Head of caudate nucleus (tissue), 42 donors: Measurements from ENCODE around the gene ARHGEF11.
"Not testable (repeated sequence)": the region's sequence is repeated elsewhere in the genome, so short reads cannot be mapped to it uniquely, and the experiment has no call there.

Source experiments
- DNase-seq, 42 donors: peaks; one replicate each; pipeline versions ENCODE4 v3.0.0 to v3.0.0-alpha.2; 2020 to 2021; ENCODE audit warnings: mixed read lengths in 7 of 42
- intact Hi-C: fragments of 100-400 bp; cut with DNase I; formaldehyde crosslinking; loops from one replicate; pipeline ENCODE4 v1.15.0; 2022

ARHGEF11 gene

DNA sequence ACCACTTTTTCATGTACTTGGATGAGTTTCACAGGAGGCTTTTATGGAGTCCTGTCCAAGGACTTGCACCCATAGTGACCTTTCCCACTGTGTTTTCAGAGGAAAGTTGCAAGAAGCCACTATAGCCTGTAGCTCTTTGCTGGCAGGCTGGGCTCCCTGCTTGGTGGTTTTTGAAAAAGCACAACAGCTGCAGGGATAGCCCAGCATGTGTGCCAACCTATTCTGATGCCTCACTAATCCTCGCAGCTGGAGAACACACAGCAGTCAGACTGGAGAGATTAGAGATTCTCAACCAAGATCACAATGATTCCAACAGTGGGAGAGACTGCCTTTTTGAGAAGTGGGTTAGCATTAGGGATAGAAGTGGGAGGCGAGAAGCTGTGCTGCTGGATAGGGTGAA is 24.1 kb upstream of the ARHGEF11 start:
- intact Hi-C loops: no loop called here

DNA sequence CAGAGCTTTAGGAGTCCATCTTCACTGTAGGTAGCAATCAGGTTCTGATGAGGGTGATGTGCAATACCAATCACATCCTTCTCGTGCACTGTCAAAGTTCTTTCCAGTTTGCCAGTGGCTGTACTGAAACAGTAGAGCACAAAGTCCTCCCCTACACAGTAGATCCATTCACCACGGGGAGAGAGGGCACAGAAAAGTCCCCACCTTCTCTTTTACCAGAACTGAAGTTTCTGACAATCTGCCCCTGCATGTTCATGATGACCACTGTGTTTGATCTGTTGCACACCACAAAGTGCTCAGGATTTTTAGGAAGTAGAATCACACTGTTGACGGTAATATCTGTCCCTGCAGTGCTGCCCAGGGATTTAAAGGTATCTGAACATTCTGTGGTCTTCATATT is 13.7 kb upstream of the ARHGEF11 start:
- intact Hi-C loops, DNase-seq: not testable (repeated sequence)

More for the DNA sequence above, 24.1 kb upstream of the ARHGEF11 start:
- DNase-seq: no peak

- intact Hi-C loops: no loop called here
- DNase-seq: no peak
Observed at GRCh38 chr1:157056269-157056668, 10.7 kb upstream of the ARHGEF11 start.

- intact Hi-C loops, DNase-seq: not testable (repeated sequence)
Observed at GRCh38 chr1:157055729-157056128, 10.2 kb upstream of the ARHGEF11 start.

- DNase-seq: no peak
- intact Hi-C loops: no loop called here
Observed at GRCh38 chr1:157050836-157051235, 5.3 kb upstream of the ARHGEF11 start.

DNA sequence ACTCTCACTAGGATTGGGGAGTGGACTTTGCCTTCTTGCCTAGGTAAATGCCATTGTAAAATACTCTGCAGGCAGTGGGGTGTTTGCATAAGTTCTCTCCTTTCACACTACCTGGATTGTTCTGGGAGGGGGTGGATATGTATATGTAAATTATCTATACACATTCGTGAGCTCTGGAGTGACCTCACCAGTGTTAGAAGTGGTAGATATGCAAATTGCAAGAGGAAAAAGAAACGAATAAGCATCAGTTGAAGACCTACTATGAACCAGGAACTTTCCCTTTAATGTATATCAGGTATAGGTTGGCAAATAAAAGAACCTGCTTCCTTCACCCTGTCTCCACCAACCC is 1.5 kb upstream of the ARHGEF11 start:
- intact Hi-C loops: loop anchor here (5.0 kb wide), 1 partner anchor 90 kb away; the partner anchor contains the start of gene ETV3
- DNase-seq: no peak

- intact Hi-C loops: no loop called here
- DNase-seq: no peak
Observed at GRCh38 chr1:157044326-157044725, 1.2 kb downstream of the ARHGEF11 start.

- intact Hi-C loops: no loop called here
- DNase-seq: no peak
Observed at GRCh38 chr1:157043685-157044084, 1.9 kb downstream of the ARHGEF11 start.

GRCh38 chr1:157042846-157043245 is 2.7 kb downstream of the ARHGEF11 start:
- no peak for DNase-seq
- intact Hi-C loops: no loop called here

GRCh38 chr1:157040802-157041201 is 4.7 kb downstream of the ARHGEF11 start:
- no peak for DNase-seq
- intact Hi-C loops: no loop called here

GRCh38 chr1:157035121-157035520 is 10.4 kb downstream of the ARHGEF11 start:
- no peak for DNase-seq
- intact Hi-C loops: no loop called here

DNA sequence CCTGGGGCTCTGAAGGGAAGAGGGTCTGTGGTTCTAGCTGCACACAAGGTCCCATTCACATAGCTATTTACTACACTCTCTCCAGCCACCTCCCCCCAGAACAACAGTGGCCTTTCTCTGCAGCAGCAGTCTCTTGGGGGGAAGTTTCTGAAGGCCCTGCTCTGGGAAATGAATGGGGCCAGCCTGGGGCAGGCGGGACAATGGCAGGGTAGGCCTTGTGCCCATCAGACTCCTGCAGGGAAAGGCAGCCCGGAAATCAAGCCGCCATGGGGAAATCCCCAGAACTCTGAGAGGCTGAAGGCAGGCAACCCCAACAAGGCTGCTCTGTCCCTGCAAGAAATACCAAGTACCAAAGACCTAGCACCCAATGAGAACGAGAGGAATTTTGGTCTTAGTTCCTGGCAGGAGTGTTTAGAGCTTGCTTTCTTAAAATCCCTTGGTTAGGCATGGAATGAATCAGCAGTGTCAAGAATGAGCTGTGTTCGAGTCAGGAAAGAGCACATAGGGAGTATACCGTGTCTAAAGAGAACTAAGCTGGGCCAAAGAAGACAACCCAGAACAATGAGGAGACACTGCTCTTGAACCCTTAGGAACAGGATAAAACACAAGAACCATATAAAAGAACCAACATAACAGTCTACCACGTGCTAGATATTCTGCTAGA is 11.3 kb downstream of the ARHGEF11 start:
- intact Hi-C loops: no loop called here
- peak; percentile 27 to 84 (median 68) for DNase-seq

DNA sequence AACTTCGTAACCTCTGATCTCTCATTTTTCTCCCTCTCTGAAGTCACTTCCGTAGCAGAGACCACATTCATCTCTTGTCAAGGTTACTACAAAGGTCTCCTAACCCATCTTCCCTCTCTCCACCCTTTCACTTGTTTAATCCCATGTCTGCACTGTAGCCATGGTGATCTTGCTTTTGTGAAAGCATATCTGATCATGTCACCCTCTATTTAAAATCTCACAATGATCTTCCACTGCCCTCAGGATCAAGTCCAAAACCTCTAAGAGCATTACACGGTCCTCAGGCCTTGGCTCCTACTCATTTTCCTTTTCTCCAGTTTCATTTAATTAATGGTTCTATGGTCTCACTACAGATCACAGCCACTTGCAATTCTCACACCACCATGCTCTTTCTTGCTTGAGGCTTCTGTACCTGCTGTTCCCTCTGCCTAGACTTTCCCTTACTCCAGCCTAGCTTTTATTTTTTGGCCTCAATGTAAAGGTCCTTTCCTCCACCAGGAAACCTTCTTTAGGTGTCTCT is 12.1 kb downstream of the ARHGEF11 start:
- intact Hi-C loops: no loop called here
- no peak for DNase-seq

- intact Hi-C loops: no loop called here
- no peak for DNase-seq
Observed at GRCh38 chr1:157032303-157032702, 13.2 kb downstream of the ARHGEF11 start.

GRCh38 chr1:157030728-157031127 is 14.8 kb downstream of the ARHGEF11 start:
- DNase-seq: no peak
- intact Hi-C loops: no loop called here

DNA sequence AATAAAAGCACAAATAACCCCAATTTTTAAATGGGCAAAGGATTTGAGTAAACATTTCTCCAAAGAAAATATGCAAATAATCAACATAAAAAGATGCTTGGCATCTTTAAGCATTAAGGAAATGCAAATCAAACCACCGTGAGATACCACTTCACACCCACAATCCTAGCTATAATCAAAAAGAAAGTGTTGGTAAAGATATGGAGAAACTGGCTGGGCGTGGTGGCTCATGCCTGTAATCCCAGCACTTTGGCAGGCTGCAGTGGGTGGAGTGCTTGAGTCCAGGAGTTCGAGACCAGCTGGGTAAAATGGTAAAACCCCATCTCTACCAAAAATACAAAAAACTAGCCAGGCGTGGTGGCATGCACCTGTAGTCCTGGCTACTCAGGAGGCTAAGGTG is 16.9 kb downstream of the ARHGEF11 start:
- no peak for DNase-seq

GRCh38 chr1:157025856-157026255 is 19.7 kb downstream of the ARHGEF11 start:
- intact Hi-C loops: no loop called here
- DNase-seq: no peak

More for the DNA sequence above, 16.9 kb downstream of the ARHGEF11 start:
- intact Hi-C loops: no loop called here

DNA sequence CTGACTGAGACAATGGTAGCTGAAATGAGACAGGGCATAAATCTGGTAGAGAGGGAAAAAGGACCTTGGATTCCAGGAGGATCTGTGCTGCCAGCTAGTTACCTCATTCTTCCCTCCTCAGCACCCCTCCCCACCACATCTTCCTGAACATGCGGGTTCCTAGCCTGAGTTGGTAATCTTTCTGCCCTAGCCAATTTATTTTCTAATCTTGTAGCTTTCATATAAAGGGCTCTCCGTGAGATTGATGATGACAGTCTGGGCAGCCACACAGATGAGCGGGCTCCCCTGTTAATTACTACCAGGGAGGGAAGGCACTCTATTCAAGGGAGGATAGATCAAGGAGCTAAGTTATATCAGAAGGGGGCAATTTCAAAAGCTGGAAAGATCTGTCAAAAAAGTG is 20.2 kb downstream of the ARHGEF11 start:
- no peak for DNase-seq
- intact Hi-C loops: no loop called here

GRCh38 chr1:157021688-157022087 is 23.9 kb downstream of the ARHGEF11 start:
- no peak for DNase-seq
- intact Hi-C loops: no loop called here

DNA sequence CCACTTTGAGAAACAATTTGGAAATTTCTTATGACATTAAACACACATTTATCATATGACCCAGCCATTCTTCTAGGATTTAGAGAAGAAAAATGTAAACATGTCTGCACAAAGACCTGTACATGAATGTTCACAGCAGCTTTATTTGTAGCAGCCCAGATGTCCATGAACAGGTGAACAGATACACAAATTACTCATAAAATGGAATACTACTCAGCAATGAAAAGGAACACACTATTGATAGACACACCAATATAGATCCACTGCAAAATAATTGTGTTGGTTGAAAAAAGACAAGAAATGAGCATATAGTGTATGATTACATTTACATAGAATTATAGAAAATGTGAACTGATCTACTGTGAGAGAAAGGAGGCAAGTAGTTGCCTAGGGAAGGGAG is 26.1 kb downstream of the ARHGEF11 start:
- DNase-seq: no peak
- intact Hi-C loops: no loop called here

- intact Hi-C loops: no loop called here
- no peak for DNase-seq
Observed at GRCh38 chr1:157011845-157012244, 33.7 kb downstream of the ARHGEF11 start.
